Activated naive CD4-positive, alpha-beta T cell treated with anti-CD3 and anti-CD28 coated beads, Interleukin-2, amount 50 U/mL, for 72 hours (primary cell): ENCODE data around the gene SLC15A4. TPM values are rescaled to one million over a fixed set of nuclear protein-coding genes. Genes with fewer than 3 reads are reported as not detected.
A peak's percentile ranks its signal among the peaks of the same experiment; 100 is the strongest.

Experiments
- ATAC-seq, 2 donors: fragments of 150-1000 bp; cut with Tn5 transposase; 2 replicates each; pipeline ENCODE4 v1.10.0; 2021; ENCODE audit warnings: mild to moderate bottlenecking in 2 of 2, moderate library complexity in 2 of 2
- DNase-seq, 2 donors: peaks; one replicate each; pipeline ENCODE4 v3.0.0; 2021 to 2022; ENCODE audit warnings: low spot score in 2 of 2
- H3K27ac Mint-ChIP-seq, 2 donors: one replicate each; pipeline ENCODE4 v1.8.0; 2022; ENCODE audit warnings: mild to moderate bottlenecking in 2 of 2, mixed read lengths in 2 of 2
- H3K36me3 Mint-ChIP-seq, 2 donors: one replicate each; pipeline ENCODE4 v1.8.0; 2022; ENCODE audit warnings: mixed read lengths in 2 of 2
- H3K9me3 Mint-ChIP-seq, 2 donors: one replicate each; pipeline ENCODE4 v1.8.0; 2022; ENCODE audit warnings: mixed read lengths in 2 of 2
- total RNA-seq, 2 donors: library from RNA; stranded (reverse); gene quantifications; one replicate each; pipeline ENCODE4 v1.2.3, GENCODE V29; 2022

Gene SLC15A4
- total RNA-seq: 10 to 100 TPM; 22.7 to 28.8 TPM

GRCh38 chr12:128823916-128824839 is at the start of gene SLC15A4:
Gene SLC15A4, minus strand, starts transcription at chr12:128823958. Its CDS starts 15 bp downstream, at chr12:128823943.
- peak; percentile 96 to 97 for ATAC-seq
- peaks cover 0 to 8% of the 10 kb centered on the region in 2 donors for H3K9me3 Mint-ChIP-seq
- H3K27ac Mint-ChIP-seq: peak within 1 kb of the TSS; percentile 81 to 87
- H3K36me3 Mint-ChIP-seq: peaks cover 5 to 12% of the 10 kb centered on the region in 2 donors
- peak; percentile 96 for DNase-seq

- Mint-ChIP-seq H3K36me3 (peaks cover 0 to 9% of the 10 kb centered on the region in 2 donors), H3K27ac (no peak overlapping the region), H3K9me3 (peaks cover 0 to 10% of the 10 kb centered on the region in 2 donors)
- no peak for ATAC-seq
- no peak for DNase-seq
Measured at GRCh38 chr12:128872303-128872702, 48.5 kb upstream of the SLC15A4 start.

DNA sequence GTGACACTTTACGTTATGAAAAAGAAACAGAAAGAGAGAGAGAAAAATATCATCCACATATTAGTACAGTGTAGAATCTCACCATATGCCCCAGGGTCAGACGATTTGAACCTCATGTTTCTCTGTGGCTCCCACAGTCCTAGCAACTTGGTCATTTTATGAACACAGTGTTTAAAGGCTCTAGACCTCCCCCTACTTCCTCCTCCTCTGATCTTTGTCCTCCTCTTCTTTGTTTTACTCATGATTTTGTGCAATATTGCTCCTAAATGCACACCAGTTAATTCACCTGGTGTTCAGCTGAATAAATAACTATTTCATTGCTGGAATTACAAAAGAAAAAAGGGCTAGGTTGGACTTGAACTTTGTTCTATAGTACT is 47.7 kb upstream of the SLC15A4 start:
- no peak overlapping the region for H3K27ac Mint-ChIP-seq
- peaks cover 0 to 9% of the 10 kb centered on the region in 2 donors for H3K9me3 Mint-ChIP-seq
- DNase-seq (no peak), ATAC-seq (no peak)
- peaks cover 0 to 1% of the 10 kb centered on the region in 2 donors for H3K36me3 Mint-ChIP-seq

DNA sequence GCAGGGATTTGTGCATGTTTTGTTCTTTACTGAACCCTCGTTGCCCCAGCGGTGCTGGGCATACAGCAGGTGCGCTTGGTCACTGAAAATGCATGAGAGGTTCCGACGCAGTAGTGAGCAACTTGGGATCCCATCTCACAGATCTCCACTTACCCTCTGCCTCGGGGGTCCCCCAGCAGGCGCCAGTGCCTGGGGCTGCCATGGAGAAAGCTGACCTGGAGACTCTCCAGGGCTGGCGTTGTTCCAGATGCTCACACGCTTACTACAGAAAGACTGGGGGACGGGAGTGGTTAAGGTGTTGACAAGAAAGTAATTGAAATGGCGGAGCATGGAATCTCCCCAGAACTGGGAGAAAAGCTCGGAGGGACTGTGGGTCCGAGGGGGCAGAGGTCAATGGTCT is 43.7 kb upstream of the SLC15A4 start:
- Mint-ChIP-seq H3K27ac (no peak overlapping the region), H3K9me3 (no peaks in the 10 kb centered on the region), H3K36me3 (no peaks in the 10 kb centered on the region)
- DNase-seq (no peak), ATAC-seq (no peak)

DNA sequence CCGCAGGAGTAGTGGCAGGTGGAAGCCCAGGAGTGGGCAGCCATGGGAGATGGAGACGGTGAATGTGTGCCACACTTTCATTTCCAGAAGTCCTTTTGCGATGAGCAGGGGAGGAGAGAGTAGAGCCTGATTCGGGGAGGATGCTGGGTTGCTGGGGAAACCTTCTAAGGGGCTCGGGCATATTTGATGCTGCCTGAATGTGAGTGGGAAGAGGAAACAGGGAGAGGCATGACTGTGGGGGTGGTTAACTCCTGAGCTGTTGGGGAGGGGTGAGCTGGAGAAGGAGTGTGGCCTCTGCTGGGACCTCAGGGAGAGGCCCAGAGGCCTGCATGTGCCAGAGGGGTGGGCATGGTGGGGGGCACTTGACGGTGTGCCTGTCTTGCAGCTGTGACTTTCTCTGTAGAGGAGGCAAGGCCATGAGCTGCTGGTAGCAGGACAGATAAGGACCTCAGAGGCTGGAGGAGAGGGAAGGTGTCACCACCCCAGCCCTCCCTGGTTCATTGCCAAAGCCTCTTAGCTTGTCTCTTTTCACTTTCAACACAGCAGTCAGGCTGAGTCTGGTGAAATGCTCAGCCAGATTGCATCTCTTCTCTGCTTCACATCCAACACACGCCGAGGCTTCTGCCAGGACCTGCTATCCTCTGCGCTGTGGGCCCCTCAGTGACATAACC is 40.9 kb upstream of the SLC15A4 start:
- no peak for DNase-seq
- Mint-ChIP-seq H3K27ac (peak overlapping the region in 1 of 2 donors; percentile 44), H3K36me3 (no peaks in the 10 kb centered on the region), H3K9me3 (no peaks in the 10 kb centered on the region)
- no peak for ATAC-seq

- no peaks in the 10 kb centered on the region for H3K36me3 Mint-ChIP-seq
Measured at GRCh38 chr12:128863957-128864356, 40.2 kb upstream of the SLC15A4 start.

GRCh38 chr12:128861226-128862016 is 37.7 kb upstream of the SLC15A4 start:
- ATAC-seq (no peak), DNase-seq (no peak)
- H3K27ac Mint-ChIP-seq: no peak overlapping the region
- no peaks in the 10 kb centered on the region for H3K9me3 Mint-ChIP-seq
- H3K36me3 Mint-ChIP-seq: peaks cover 0 to 2% of the 10 kb centered on the region in 2 donors

More at GRCh38 chr12:128863957-128864356, 40.2 kb upstream of the SLC15A4 start:
- DNase-seq (no peak), ATAC-seq (no peak)
- Mint-ChIP-seq H3K9me3 (no peaks in the 10 kb centered on the region), H3K27ac (peak overlapping the region in 1 of 2 donors; percentile 51)

GRCh38 chr12:128859311-128859710 is 35.6 kb upstream of the SLC15A4 start:
- H3K36me3 Mint-ChIP-seq: peaks cover 5 to 13% of the 10 kb centered on the region in 2 donors

GRCh38 chr12:128857133-128857763 is 33.5 kb upstream of the SLC15A4 start:
- no peak overlapping the region for H3K27ac Mint-ChIP-seq
- no peak for ATAC-seq
- H3K9me3 Mint-ChIP-seq: no peaks in the 10 kb centered on the region

More at GRCh38 chr12:128859311-128859710, 35.6 kb upstream of the SLC15A4 start:
- no peak overlapping the region for H3K27ac Mint-ChIP-seq
- DNase-seq (no peak), ATAC-seq (no peak)
- no peaks in the 10 kb centered on the region for H3K9me3 Mint-ChIP-seq

DNA sequence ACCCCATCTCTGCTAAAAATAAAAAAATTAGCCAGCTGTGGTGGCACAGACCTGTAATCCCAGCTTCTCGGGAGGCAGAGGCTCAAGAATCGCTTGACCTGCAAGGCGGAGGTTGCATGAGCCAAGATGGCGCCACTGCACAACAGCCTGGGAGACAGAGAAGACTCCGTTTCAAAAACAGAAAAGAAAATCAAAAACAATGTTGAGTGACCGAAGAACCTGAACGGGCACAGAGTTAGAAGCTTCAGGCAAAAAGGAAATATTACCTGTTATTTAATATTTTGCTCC is 33.0 kb upstream of the SLC15A4 start:
- DNase-seq (no peak), ATAC-seq (no peak)
- Mint-ChIP-seq H3K9me3 (no peaks in the 10 kb centered on the region), H3K27ac (no peak overlapping the region), H3K36me3 (peaks cover 5 to 15% of the 10 kb centered on the region in 2 donors)

More at GRCh38 chr12:128857133-128857763, 33.5 kb upstream of the SLC15A4 start:
- no peak for DNase-seq
- H3K36me3 Mint-ChIP-seq: peaks cover 5 to 15% of the 10 kb centered on the region in 2 donors

- DNase-seq (no peak), ATAC-seq (no peak)
- no peaks in the 10 kb centered on the region for H3K9me3 Mint-ChIP-seq
- H3K27ac Mint-ChIP-seq: no peak overlapping the region
- H3K36me3 Mint-ChIP-seq: peaks cover 5 to 15% of the 10 kb centered on the region in 2 donors
Measured at GRCh38 chr12:128856035-128856790, 32.5 kb upstream of the SLC15A4 start.

- ATAC-seq (peak in 1 of 2 donors; percentile 18), DNase-seq (no peak)
- Mint-ChIP-seq H3K27ac (no peak overlapping the region), H3K36me3 (peaks cover 5 to 15% of the 10 kb centered on the region in 2 donors), H3K9me3 (no peaks in the 10 kb centered on the region)
Measured at GRCh38 chr12:128853600-128854197, 29.9 kb upstream of the SLC15A4 start.

DNA sequence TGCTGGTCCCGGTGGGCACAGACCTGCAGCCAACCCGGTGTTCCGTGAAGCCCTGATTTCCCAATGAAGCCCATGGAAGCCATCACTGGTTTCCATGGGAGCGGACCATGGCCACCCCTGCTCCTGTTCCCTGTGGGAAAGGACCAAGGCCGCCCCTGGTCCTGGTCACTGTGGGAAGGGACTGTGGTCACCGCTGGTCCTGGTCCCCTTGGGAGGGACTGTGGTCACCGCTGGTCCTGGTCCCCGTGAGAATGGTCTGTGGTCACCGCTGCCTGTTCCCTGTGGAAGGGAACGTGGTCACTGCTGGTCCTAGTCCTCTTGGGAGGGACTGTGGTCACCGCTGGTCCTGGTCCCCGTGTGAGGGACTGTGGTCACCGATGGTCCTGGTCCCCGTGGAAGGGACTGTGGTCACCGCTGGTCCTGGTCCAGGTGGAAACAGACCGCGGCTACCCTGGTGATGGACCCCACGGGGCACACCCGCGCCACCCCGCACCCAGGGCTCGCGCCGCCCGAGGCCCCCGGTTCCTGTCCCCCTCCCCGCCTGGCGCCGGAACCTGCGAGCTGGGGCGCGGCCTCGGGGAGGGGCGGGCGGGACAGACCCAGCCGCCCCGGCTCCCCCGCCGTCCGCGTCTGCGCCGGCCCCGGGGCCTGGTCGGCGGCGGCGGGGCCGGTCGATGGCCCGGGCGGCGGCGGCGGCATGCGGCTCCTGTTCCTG is 29.3 kb upstream of the SLC15A4 start, which contains the start of gene GLT1D1:
GLT1D1 (plus strand) TSS at position 594 of the 715 bp plus-strand sequence; CDS start at position 698, 104 bp downstream.
- no peak for DNase-seq
- Mint-ChIP-seq H3K9me3 (no peaks in the 10 kb centered on the region), H3K27ac (no peak within 1 kb of the TSS), H3K36me3 (peaks cover 5 to 15% of the 10 kb centered on the region in 2 donors)
- ATAC-seq: peak in 1 of 2 donors; percentile 28

GRCh38 chr12:128852026-128852698 is 28.4 kb upstream of the SLC15A4 start:
- DNase-seq (no peak), ATAC-seq (no peak)
- peaks cover 5 to 15% of the 10 kb centered on the region in 2 donors for H3K36me3 Mint-ChIP-seq
- H3K27ac Mint-ChIP-seq: no peak overlapping the region
- H3K9me3 Mint-ChIP-seq: no peaks in the 10 kb centered on the region
